Measurements from ENCODE around the gene FIP1L1. TPM values are rescaled to one million over a fixed set of nuclear protein-coding genes. Genes with fewer than 3 reads are reported as not detected.

FIP1L1 gene
- total and polyA plus RNA-seq, 2 donors (not counting 3 experiments of a cell fraction or from before 2014, with no cell fraction given) = 18.9 to 51.9 TPM

DNA sequence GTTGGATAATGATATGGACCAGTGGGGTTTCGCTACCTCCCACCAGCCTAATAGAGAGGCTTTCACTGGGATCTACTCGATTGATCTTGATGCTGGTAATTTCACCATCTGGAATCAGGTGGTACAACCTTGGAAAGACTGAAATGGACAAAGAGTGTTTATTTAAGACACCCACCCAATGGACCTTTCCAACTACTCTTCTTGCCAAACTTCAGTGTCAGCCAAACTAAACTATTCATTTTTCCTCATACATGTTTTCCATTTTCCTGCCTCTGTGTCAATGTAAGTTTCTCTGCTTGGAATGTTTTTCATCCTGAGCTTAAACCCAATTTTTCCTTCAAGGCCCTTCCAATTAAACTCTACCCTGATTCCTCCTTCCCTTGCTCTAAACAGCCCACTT, 121.3 kb downstream of the FIP1L1 start:
- Histone ChIP-seq H3K4me1 (ENCODE audit: control insufficient read depth, extremely low read depth, insufficient read depth, low read length) (no peaks in the 10 kb centered on the region), H3K9me3 (replicated peaks; ENCODE audit: control insufficient read depth, insufficient read depth, low read length) (no peaks in the 10 kb centered on the region), H3K79me2 (ENCODE audit: control insufficient read depth, insufficient read depth, low read length) (no peaks in the 10 kb centered on the region), H2AFZ (ENCODE audit: low read depth, low read length) (no peak overlapping the region), H3K36me3 (ENCODE audit: control insufficient read depth in 2 of 2, extremely low read depth in 1 of 2, insufficient read depth in 2 of 2, low read length in 2 of 2) (no peaks in the 10 kb centered on the region), H4K20me1 (replicated peaks; ENCODE audit: control insufficient read depth, extremely low read depth, insufficient read depth, low read length) (no peaks in the 10 kb centered on the region), H3K4me2 (ENCODE audit: insufficient read depth, low read length) (no peak overlapping the region), H3K27me3 (ENCODE audit: control insufficient read depth in 2 of 2, insufficient read depth in 2 of 2, low read length in 2 of 2) (no peaks in the 10 kb centered on the region), H3K9ac (replicated peaks; ENCODE audit: extremely low read depth, insufficient read depth, low read length) (no peak overlapping the region), H3K9me1 (replicated peaks; ENCODE audit: control insufficient read depth, extremely low read depth, insufficient read depth, low read length) (no peaks in the 10 kb centered on the region), H3K4me3 (replicated peaks in 1 of 3; ENCODE audit: insufficient read depth in 1 of 3, low read depth in 1 of 3, low read length in 3 of 3) (no peak overlapping the region), H3K27ac (ENCODE audit: insufficient read depth, low read depth, low read length) (no peak overlapping the region)
- TF ChIP-seq JUN (IDR thresholded peaks at IDR 0.05; ENCODE audit: borderline replicate concordance, insufficient read depth, insufficient read length, low read depth) (no peak), MAX (IDR thresholded peaks at IDR 0.05; ENCODE audit: insufficient read depth, insufficient read length) (no peak), GATA2 (IDR thresholded peaks at IDR 0.05; ENCODE audit: insufficient read depth, insufficient read length, low read depth, low read length) (no peak), EZH2 (IDR thresholded peaks at IDR 0.05; ENCODE audit: borderline replicate concordance, low read depth, low read length, severe bottlenecking) (no peak)
- TF ChIP-seq, protein P1, sequence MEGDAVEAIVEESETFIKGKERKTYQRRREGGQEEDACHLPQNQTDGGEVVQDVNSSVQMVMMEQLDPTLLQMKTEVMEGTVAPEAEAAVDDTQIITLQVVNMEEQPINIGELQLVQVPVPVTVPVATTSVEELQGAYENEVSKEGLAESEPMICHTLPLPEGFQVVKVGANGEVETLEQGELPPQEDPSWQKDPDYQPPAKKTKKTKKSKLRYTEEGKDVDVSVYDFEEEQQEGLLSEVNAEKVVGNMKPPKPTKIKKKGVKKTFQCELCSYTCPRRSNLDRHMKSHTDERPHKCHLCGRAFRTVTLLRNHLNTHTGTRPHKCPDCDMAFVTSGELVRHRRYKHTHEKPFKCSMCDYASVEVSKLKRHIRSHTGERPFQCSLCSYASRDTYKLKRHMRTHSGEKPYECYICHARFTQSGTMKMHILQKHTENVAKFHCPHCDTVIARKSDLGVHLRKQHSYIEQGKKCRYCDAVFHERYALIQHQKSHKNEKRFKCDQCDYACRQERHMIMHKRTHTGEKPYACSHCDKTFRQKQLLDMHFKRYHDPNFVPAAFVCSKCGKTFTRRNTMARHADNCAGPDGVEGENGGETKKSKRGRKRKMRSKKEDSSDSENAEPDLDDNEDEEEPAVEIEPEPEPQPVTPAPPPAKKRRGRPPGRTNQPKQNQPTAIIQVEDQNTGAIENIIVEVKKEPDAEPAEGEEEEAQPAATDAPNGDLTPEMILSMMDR (IDR thresholded peaks at IDR 0.05; ENCODE audit: extremely low read depth in 1 of 2, insufficient read depth in 1 of 2, low read depth in 1 of 2, low read length in 2 of 2) = no peak
- intact Hi-C loops (cut with micrococcal nuclease) (loop anchor here (10.0 kb wide), 2 partner anchors 306 to 484 kb away; no protein-coding TSS in a partner anchor), dilution Hi-C loops (cut with MboI; ENCODE audit: extremely low pct_ligation_motif_present, low sequenced_read_pairs) (no loop called here)
- CTCF ChIA-PET = interaction anchor here (1.4 kb wide), 1 partner anchor 8 kb away, joined by 4 read pairs; no protein-coding TSS in a partner anchor
- DNase-seq (ENCODE audit: low read depth, low spot score) (no peak), FAIRE-seq (no peak)
- POLR2A ChIA-PET = no interaction called here
- BruUV-seq (replicated peaks) = no TSS peak

Data from endothelial cell of umbilical vein (primary cell).